Measurements from ENCODE around the gene SYT8.

Gene SYT8

DNA sequence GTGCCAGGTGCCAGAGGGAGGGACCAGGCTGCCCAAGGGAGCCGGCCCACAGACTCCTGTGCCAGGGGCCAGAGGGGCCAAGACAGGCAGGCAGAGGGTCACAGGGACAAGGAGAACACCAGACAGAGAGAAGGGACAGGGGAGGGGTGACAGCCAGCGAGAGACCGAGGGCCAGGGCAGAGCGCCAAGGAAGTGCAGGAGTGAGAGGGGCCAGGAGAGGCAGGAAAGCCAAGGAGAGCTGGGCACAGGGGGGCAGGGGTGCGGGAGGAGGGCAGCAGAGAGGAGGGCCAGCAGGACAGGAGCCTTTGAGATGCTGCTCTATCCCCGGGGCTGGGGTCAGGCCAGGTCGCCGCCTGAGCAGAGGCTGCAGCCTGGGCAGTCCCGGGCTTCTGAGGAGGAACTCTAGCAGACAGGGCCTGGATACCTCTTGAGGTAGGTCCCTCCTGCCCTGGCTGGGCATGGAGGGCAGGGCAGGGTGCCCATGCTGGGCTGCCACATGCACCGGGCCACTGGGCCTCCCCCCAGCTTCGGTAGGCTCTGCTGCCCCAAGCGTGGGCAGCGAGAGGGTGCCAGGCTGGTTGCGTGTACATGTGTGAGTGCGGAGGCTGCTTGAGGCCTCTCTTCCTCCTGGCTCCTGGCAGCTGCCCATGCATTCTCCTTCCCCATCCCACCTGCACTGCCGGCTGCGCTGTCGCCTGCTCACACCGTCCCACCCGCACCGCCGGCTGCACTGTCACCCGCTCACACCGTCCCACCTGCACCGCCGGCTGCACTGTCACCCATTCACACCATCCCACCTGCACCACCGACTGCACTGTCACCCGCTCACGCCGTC lies 30.3 kb downstream of the SYT8 start:
- Histone ChIP-seq H3K9me3 (ENCODE audit: control insufficient read depth, insufficient read depth, low read depth, low read length) (no peaks in the 10 kb centered on the region), H3K27me3 (ENCODE audit: control insufficient read depth, insufficient read depth, low read length) (peaks cover 36% of the 10 kb centered on the region), H3K36me3 (ENCODE audit: control insufficient read depth, insufficient read depth, low read length) (no peaks in the 10 kb centered on the region), H3K4me3 (ENCODE audit: low read depth, low read length) (no peak overlapping the region), H3K4me1 (ENCODE audit: control insufficient read depth, insufficient read depth, low read length) (peaks cover 17% of the 10 kb centered on the region), H3K27ac (ENCODE audit: low read depth, low read length) (no peak overlapping the region), H3K9ac (ENCODE audit: low read length) (no peak overlapping the region)

DNA sequence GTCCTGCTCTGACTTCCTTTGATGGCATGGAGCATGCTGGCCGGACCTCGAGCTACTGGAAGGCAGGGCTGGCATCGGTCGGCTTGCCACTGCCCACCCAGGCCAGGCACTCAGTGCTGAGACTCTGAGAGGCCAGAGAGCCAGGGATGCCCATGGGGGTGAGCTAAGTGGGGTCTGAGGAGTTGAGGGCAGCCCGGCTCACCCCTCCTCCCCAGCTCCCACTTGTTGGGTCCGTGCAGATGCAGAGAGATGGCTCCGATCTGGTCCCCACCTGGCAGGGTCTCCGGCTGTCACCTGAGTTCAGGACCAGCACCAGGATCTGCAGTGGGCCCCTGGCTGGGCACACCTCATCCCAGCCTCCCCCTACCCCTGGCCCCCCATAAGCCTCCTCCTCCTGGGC lies 31.4 kb downstream of the SYT8 start:
- H3K27me3 ChIP-seq (ENCODE audit: control insufficient read depth, insufficient read depth, low read length): peaks cover 48% of the 10 kb centered on the region
- no peaks in the 10 kb centered on the region for H3K36me3 ChIP-seq (ENCODE audit: control insufficient read depth, insufficient read depth, low read length)
- H3K4me1 ChIP-seq (ENCODE audit: control insufficient read depth, insufficient read depth, low read length): peaks cover 22% of the 10 kb centered on the region
- no peak overlapping the region for H3K4me3 ChIP-seq (ENCODE audit: low read depth, low read length)
- no peak overlapping the region for H3K27ac ChIP-seq (ENCODE audit: low read depth, low read length)
- no peaks in the 10 kb centered on the region for H3K9me3 ChIP-seq (ENCODE audit: control insufficient read depth, insufficient read depth, low read depth, low read length)
- H3K9ac ChIP-seq (ENCODE audit: low read length): no peak overlapping the region

DNA sequence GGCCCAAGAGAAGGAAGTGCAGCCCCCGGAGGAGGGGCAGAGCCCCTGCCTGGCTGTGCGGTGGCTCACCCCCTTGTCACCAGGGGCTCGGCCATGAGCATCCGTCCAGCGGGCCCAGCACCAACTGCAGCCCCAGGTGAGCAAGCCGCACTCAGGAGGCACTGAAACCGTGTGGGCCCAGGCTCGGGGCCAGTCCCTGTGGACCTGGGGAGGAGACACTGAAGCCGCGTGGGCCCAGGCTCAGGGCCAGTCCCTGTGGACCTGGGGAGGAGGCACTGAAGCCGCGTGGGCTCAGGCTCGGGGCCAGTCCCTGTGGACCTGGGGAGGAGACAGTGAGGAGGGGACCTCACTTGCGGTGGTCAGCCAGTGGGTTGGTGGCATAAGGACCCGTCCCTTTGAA lies 32.0 kb downstream of the SYT8 start:
- H3K27ac ChIP-seq (ENCODE audit: low read depth, low read length): no peak overlapping the region
- H3K27me3 ChIP-seq (ENCODE audit: control insufficient read depth, insufficient read depth, low read length): peaks cover 52% of the 10 kb centered on the region
- no peaks in the 10 kb centered on the region for H3K9me3 ChIP-seq (ENCODE audit: control insufficient read depth, insufficient read depth, low read depth, low read length)
- H3K9ac ChIP-seq (ENCODE audit: low read length): no peak overlapping the region
- no peak overlapping the region for H3K4me3 ChIP-seq (ENCODE audit: low read depth, low read length)
- no peaks in the 10 kb centered on the region for H3K36me3 ChIP-seq (ENCODE audit: control insufficient read depth, insufficient read depth, low read length)
- H3K4me1 ChIP-seq (ENCODE audit: control insufficient read depth, insufficient read depth, low read length): peaks cover 23% of the 10 kb centered on the region

GRCh38 chr11:1867381-1867780 lies 32.6 kb downstream of the SYT8 start:
- no peaks in the 10 kb centered on the region for H3K9me3 ChIP-seq (ENCODE audit: control insufficient read depth, insufficient read depth, low read depth, low read length)
- H3K4me3 ChIP-seq (ENCODE audit: low read depth, low read length): no peak overlapping the region
- peaks cover 23% of the 10 kb centered on the region for H3K4me1 ChIP-seq (ENCODE audit: control insufficient read depth, insufficient read depth, low read length)
- H3K27ac ChIP-seq (ENCODE audit: low read depth, low read length): no peak overlapping the region
- H3K9ac ChIP-seq (ENCODE audit: low read length): no peak overlapping the region
- peaks cover 46% of the 10 kb centered on the region for H3K27me3 ChIP-seq (ENCODE audit: control insufficient read depth, insufficient read depth, low read length)
- no peaks in the 10 kb centered on the region for H3K36me3 ChIP-seq (ENCODE audit: control insufficient read depth, insufficient read depth, low read length)

DNA sequence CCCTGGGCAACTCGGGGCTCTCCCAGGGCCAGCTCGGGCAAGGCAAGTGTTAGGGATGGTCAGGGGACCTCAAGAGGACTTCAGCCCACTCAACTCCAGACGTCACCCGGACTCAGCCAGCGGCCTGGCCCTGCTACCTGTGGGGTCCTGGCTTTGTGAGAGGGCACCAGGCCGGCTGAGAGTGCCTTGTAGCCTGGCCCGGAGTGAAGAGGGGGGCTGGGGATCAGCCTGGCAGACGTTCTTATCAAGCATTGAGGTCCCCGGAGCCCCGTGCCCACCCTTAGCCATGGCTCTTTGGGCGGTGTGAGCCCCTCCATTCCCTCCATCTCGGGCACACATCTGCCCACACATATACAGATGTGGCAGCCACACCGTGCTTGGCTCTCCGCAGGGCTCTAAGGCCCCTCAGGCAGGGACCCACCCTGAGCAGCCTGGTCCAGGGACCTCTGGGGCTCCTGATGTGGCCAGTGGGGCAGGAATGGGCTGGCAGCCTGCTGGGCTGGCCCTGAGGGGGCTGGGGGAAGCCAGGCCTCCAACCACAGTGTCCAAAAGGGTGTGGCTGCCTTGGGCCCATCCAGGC lies 33.4 kb downstream of the SYT8 start:
- no peak overlapping the region for H3K27ac ChIP-seq (ENCODE audit: low read depth, low read length)
- H3K36me3 ChIP-seq (ENCODE audit: control insufficient read depth, insufficient read depth, low read length): no peaks in the 10 kb centered on the region
- peaks cover 38% of the 10 kb centered on the region for H3K27me3 ChIP-seq (ENCODE audit: control insufficient read depth, insufficient read depth, low read length)
- H3K4me1 ChIP-seq (ENCODE audit: control insufficient read depth, insufficient read depth, low read length): peaks cover 19% of the 10 kb centered on the region
- no peaks in the 10 kb centered on the region for H3K9me3 ChIP-seq (ENCODE audit: control insufficient read depth, insufficient read depth, low read depth, low read length)
- H3K9ac ChIP-seq (ENCODE audit: low read length): no peak overlapping the region
- no peak overlapping the region for H3K4me3 ChIP-seq (ENCODE audit: low read depth, low read length)

- H3K27me3 ChIP-seq (ENCODE audit: control insufficient read depth, insufficient read depth, low read length): peaks cover 35% of the 10 kb centered on the region
- no peaks in the 10 kb centered on the region for H3K36me3 ChIP-seq (ENCODE audit: control insufficient read depth, insufficient read depth, low read length)
- H3K9me3 ChIP-seq (ENCODE audit: control insufficient read depth, insufficient read depth, low read depth, low read length): no peaks in the 10 kb centered on the region
- no peak overlapping the region for H3K4me3 ChIP-seq (ENCODE audit: low read depth, low read length)
- peaks cover 13% of the 10 kb centered on the region for H3K4me1 ChIP-seq (ENCODE audit: control insufficient read depth, insufficient read depth, low read length)
- H3K27ac ChIP-seq (ENCODE audit: low read depth, low read length): no peak overlapping the region
- no peak overlapping the region for H3K9ac ChIP-seq (ENCODE audit: low read length)
These were observed 34.0 kb downstream of the SYT8 start for GRCh38 chr11:1868636-1869291.

GRCh38 chr11:1869427-1870325 lies 34.9 kb downstream of the SYT8 start:
- Histone ChIP-seq H3K27ac (ENCODE audit: low read depth, low read length) (no peak overlapping the region), H3K4me3 (ENCODE audit: low read depth, low read length) (no peak overlapping the region), H3K9ac (ENCODE audit: low read length) (no peak overlapping the region), H3K4me1 (ENCODE audit: control insufficient read depth, insufficient read depth, low read length) (peaks cover 7% of the 10 kb centered on the region; the same call in 1 of the 2 replicates), H3K36me3 (ENCODE audit: control insufficient read depth, insufficient read depth, low read length) (no peaks in the 10 kb centered on the region), H3K9me3 (ENCODE audit: control insufficient read depth, insufficient read depth, low read depth, low read length) (no peaks in the 10 kb centered on the region), H3K27me3 (ENCODE audit: control insufficient read depth, insufficient read depth, low read length) (peaks cover 30% of the 10 kb centered on the region)

DNA sequence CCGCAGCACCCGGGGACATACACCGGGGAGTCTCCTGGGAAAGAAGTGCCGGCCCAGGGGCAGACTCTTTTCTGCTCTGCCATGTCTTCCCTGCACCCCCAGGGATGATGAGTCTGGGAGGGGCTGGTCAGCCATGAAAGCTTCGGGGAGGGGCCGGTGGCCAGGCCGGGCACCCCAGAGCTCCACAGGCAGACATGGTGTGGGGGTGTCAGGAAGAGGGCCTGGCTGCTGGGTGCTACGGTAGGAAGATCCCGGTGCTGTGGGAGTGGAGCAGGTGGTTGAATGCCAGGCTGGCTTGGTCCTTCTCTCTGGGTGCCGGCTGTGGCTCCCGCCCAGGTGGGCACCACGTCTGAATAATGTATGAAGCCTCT lies 35.5 kb downstream of the SYT8 start:
- Histone ChIP-seq H3K9ac (ENCODE audit: low read length) (no peak overlapping the region), H3K27me3 (ENCODE audit: control insufficient read depth, insufficient read depth, low read length) (peaks cover 29% of the 10 kb centered on the region), H3K4me1 (ENCODE audit: control insufficient read depth, insufficient read depth, low read length) (peaks cover 6% of the 10 kb centered on the region; the same call in 1 of the 2 replicates), H3K4me3 (ENCODE audit: low read depth, low read length) (no peak overlapping the region), H3K27ac (ENCODE audit: low read depth, low read length) (no peak overlapping the region), H3K9me3 (ENCODE audit: control insufficient read depth, insufficient read depth, low read depth, low read length) (no peaks in the 10 kb centered on the region), H3K36me3 (ENCODE audit: control insufficient read depth, insufficient read depth, low read length) (no peaks in the 10 kb centered on the region)

DNA sequence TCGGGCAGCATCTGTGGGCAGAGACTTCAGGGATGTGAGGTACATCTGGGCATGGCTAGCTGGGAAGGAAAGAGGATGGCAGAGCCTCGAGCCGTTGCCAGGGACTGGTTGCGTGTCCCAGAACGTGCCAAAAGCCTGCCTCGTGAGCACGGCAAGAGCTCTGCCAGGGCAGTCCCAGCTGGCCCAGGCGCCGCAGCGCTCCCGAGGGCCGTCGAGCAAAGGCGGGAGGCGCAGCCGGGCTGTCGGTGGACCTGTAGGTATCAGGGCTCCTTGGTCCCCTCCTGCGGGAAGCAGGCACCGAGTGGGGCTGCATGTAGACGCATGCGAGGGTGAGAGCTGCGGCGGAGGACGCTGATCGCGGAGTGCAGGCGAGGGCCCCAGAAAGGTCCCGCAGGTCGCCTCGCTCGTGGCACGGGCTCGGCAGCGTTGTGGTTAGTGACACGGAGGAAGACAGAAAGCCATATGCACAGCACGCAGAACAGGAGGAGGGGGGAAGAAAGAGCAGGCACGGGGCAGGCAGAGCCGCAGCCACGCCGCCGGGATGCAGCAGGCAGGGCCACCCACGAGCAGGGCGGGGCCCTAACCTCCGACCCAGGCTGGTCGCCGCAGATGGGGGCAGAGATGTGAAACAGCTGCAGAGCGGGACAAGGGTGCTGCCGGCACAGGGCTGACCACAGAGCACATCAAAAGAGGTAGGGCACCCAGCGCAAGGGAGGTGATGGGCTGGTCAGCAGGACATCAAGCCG lies 36.1 kb downstream of the SYT8 start:
- no peak overlapping the region for H3K9ac ChIP-seq (ENCODE audit: low read length)
- H3K27me3 ChIP-seq (ENCODE audit: control insufficient read depth, insufficient read depth, low read length): peaks cover 29% of the 10 kb centered on the region
- no peak overlapping the region for H3K27ac ChIP-seq (ENCODE audit: low read depth, low read length)
- no peaks in the 10 kb centered on the region for H3K36me3 ChIP-seq (ENCODE audit: control insufficient read depth, insufficient read depth, low read length)
- peaks cover 6% of the 10 kb centered on the region; the same call in 1 of the 2 replicates for H3K4me1 ChIP-seq (ENCODE audit: control insufficient read depth, insufficient read depth, low read length)
- H3K4me3 ChIP-seq (ENCODE audit: low read depth, low read length): no peak overlapping the region
- H3K9me3 ChIP-seq (ENCODE audit: control insufficient read depth, insufficient read depth, low read depth, low read length): no peaks in the 10 kb centered on the region

DNA sequence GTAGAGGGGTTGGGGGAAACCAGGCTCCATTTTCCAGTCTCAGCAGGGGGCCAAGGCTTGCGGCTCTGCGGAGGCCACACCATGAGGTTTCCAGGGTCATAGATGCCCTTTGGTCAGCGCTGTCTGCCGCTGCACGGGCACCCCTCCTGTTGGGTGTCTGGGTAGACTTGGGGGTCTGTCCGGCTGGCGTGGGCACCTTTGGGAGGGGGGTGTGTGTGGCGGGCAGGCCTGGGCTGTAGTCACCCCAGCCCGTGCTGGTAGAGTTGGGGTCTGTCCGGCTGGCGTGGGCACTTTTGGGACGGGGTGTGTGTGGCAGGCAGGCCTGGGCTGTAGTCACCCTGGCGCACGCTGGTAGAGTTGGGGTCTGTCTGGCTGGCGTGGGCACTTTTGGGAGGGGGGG lies 36.7 kb downstream of the SYT8 start:
- Histone ChIP-seq H3K4me3 (ENCODE audit: low read depth, low read length) (no peak overlapping the region), H3K9ac (ENCODE audit: low read length) (no peak overlapping the region), H3K27ac (ENCODE audit: low read depth, low read length) (no peak overlapping the region), H3K4me1 (ENCODE audit: control insufficient read depth, insufficient read depth, low read length) (peaks cover 13% of the 10 kb centered on the region; the same call in 1 of the 2 replicates), H3K27me3 (ENCODE audit: control insufficient read depth, insufficient read depth, low read length) (peaks cover 29% of the 10 kb centered on the region), H3K36me3 (ENCODE audit: control insufficient read depth, insufficient read depth, low read length) (no peaks in the 10 kb centered on the region), H3K9me3 (ENCODE audit: control insufficient read depth, insufficient read depth, low read depth, low read length) (no peaks in the 10 kb centered on the region)
